ENCODE results near the gene MSH3.

DNA sequence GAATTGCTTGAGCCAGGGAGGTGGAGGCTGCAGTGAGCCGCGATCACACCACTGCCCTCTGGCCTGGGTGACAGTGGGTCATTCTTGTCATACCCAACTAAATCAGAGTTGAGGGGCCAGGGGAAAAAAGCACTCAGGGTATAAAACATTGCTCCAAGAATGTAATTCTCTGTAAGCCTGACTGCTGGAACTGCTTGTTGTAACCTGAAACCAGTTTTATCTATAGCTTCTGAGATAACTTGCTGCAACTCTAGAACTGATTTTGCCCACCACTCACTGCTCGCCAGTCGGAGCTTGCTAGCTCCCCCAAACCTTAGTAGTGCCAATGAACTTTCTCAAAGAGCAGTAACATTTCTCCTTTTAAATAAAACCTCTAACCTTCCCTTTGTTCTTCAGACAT lies 9.6 kb upstream of the MSH3 start:
- TF ChIP-seq YY1 (IDR thresholded peaks at IDR 0.05; ENCODE audit: insufficient read depth, insufficient read length) (no peak), ZNF274 (IDR thresholded peaks at IDR 0.05; ENCODE audit: low read depth, low read length) (no peak), SUZ12 (IDR thresholded peaks at IDR 0.05; ENCODE audit: extremely low read depth, insufficient read depth, insufficient read length) (no peak)
